ENCODE data around the gene CAPN9.

The CAPN9 gene

GRCh38 chr1:230826166-230826875 is 79.1 kb downstream of the CAPN9 start:
- FAIRE-seq (no peak), DNase-seq (ENCODE audit: insufficient read length, low spot score) (no peak)
- TF ChIP-seq POLR2AphosphoS5 (IDR thresholded peaks at IDR 0.05; ENCODE audit: low read depth, low read length) (no peak), SPI1 (IDR thresholded peaks at IDR 0.05; ENCODE audit: low read depth, low read length) (no peak), POU2F2 (IDR thresholded peaks at IDR 0.05; ENCODE audit: low read depth, low read length) (no peak), TAF1 (IDR thresholded peaks at IDR 0.05; ENCODE audit: low read depth, low read length) (no peak), PAX5 (IDR thresholded peaks at IDR 0.05; ENCODE audit: insufficient read depth, low read length, severe bottlenecking) (no peak), POLR2A (IDR thresholded peaks at IDR 0.05; ENCODE audit: low read depth, low read length) (no peak)

- DNase-seq (ENCODE audit: insufficient read length, low spot score) (no peak), FAIRE-seq (no peak)
- TF ChIP-seq POLR2AphosphoS5 (IDR thresholded peaks at IDR 0.05; ENCODE audit: low read depth, low read length) (no peak), TAF1 (IDR thresholded peaks at IDR 0.05; ENCODE audit: low read depth, low read length) (no peak), PAX5 (IDR thresholded peaks at IDR 0.05; ENCODE audit: insufficient read depth, low read length, severe bottlenecking) (no peak), POU2F2 (IDR thresholded peaks at IDR 0.05; ENCODE audit: low read depth, low read length) (no peak), SPI1 (IDR thresholded peaks at IDR 0.05; ENCODE audit: low read depth, low read length) (no peak), POLR2A (IDR thresholded peaks at IDR 0.05; ENCODE audit: low read depth, low read length) (no peak)
Measured at GRCh38 chr1:230827081-230827681, 80.0 kb downstream of the CAPN9 start.

GRCh38 chr1:230827801-230828200 is 80.6 kb downstream of the CAPN9 start:
- FAIRE-seq (no peak), DNase-seq (ENCODE audit: insufficient read length, low spot score) (no peak)
- TF ChIP-seq POLR2A (IDR thresholded peaks at IDR 0.05; ENCODE audit: low read depth, low read length) = no peak
- no peak for TF ChIP-seq POLR2AphosphoS5 (IDR thresholded peaks at IDR 0.05; ENCODE audit: low read depth, low read length)
- TF ChIP-seq SPI1 (IDR thresholded peaks at IDR 0.05; ENCODE audit: low read depth, low read length) = no peak
- TF ChIP-seq TAF1 (IDR thresholded peaks at IDR 0.05; ENCODE audit: low read depth, low read length) = no peak
- TF ChIP-seq POU2F2 (IDR thresholded peaks at IDR 0.05; ENCODE audit: low read depth, low read length) = no peak
- no peak for TF ChIP-seq PAX5 (IDR thresholded peaks at IDR 0.05; ENCODE audit: insufficient read depth, low read length, severe bottlenecking)

GRCh38 chr1:230828421-230828820 is 81.2 kb downstream of the CAPN9 start:
- no peak for DNase-seq (ENCODE audit: insufficient read length, low spot score)
- no peak for TF ChIP-seq POLR2A (IDR thresholded peaks at IDR 0.05; ENCODE audit: low read depth, low read length)
- no peak for TF ChIP-seq PAX5 (IDR thresholded peaks at IDR 0.05; ENCODE audit: insufficient read depth, low read length, severe bottlenecking)
- TF ChIP-seq TAF1 (IDR thresholded peaks at IDR 0.05; ENCODE audit: low read depth, low read length) = no peak
- TF ChIP-seq POLR2AphosphoS5 (IDR thresholded peaks at IDR 0.05; ENCODE audit: low read depth, low read length) = no peak
- no peak for TF ChIP-seq POU2F2 (IDR thresholded peaks at IDR 0.05; ENCODE audit: low read depth, low read length)
- no peak for TF ChIP-seq SPI1 (IDR thresholded peaks at IDR 0.05; ENCODE audit: low read depth, low read length)
- no peak for FAIRE-seq

- no peak for FAIRE-seq
- TF ChIP-seq POLR2AphosphoS5 (IDR thresholded peaks at IDR 0.05; ENCODE audit: low read depth, low read length) (no peak), POU2F2 (IDR thresholded peaks at IDR 0.05; ENCODE audit: low read depth, low read length) (no peak), SPI1 (IDR thresholded peaks at IDR 0.05; ENCODE audit: low read depth, low read length) (no peak), POLR2A (IDR thresholded peaks at IDR 0.05; ENCODE audit: low read depth, low read length) (no peak), TAF1 (IDR thresholded peaks at IDR 0.05; ENCODE audit: low read depth, low read length) (no peak), PAX5 (IDR thresholded peaks at IDR 0.05; ENCODE audit: insufficient read depth, low read length, severe bottlenecking) (no peak)
Measured at GRCh38 chr1:230831771-230832170, 84.6 kb downstream of the CAPN9 start.

GRCh38 chr1:230832476-230832875 is 85.3 kb downstream of the CAPN9 start:
- FAIRE-seq = no peak
- no peak for DNase-seq (ENCODE audit: insufficient read length, low spot score)
- TF ChIP-seq TAF1 (IDR thresholded peaks at IDR 0.05; ENCODE audit: low read depth, low read length) (no peak), POLR2A (IDR thresholded peaks at IDR 0.05; ENCODE audit: low read depth, low read length) (no peak), SPI1 (IDR thresholded peaks at IDR 0.05; ENCODE audit: low read depth, low read length) (no peak), POU2F2 (IDR thresholded peaks at IDR 0.05; ENCODE audit: low read depth, low read length) (no peak), POLR2AphosphoS5 (IDR thresholded peaks at IDR 0.05; ENCODE audit: low read depth, low read length) (no peak), PAX5 (IDR thresholded peaks at IDR 0.05; ENCODE audit: insufficient read depth, low read length, severe bottlenecking) (no peak)

More at GRCh38 chr1:230831771-230832170, 84.6 kb downstream of the CAPN9 start:
- no peak for DNase-seq (ENCODE audit: insufficient read length, low spot score)

GRCh38 chr1:230833511-230833910 is 86.3 kb downstream of the CAPN9 start:
- DNase-seq (ENCODE audit: insufficient read length, low spot score) (no peak), FAIRE-seq (no peak)
- TF ChIP-seq SPI1 (IDR thresholded peaks at IDR 0.05; ENCODE audit: low read depth, low read length) = no peak
- TF ChIP-seq TAF1 (IDR thresholded peaks at IDR 0.05; ENCODE audit: low read depth, low read length) = no peak
- no peak for TF ChIP-seq PAX5 (IDR thresholded peaks at IDR 0.05; ENCODE audit: insufficient read depth, low read length, severe bottlenecking)
- no peak for TF ChIP-seq POLR2A (IDR thresholded peaks at IDR 0.05; ENCODE audit: low read depth, low read length)
- no peak for TF ChIP-seq POLR2AphosphoS5 (IDR thresholded peaks at IDR 0.05; ENCODE audit: low read depth, low read length)
- no peak for TF ChIP-seq POU2F2 (IDR thresholded peaks at IDR 0.05; ENCODE audit: low read depth, low read length)

- FAIRE-seq = no peak
- TF ChIP-seq POLR2AphosphoS5 (IDR thresholded peaks at IDR 0.05; ENCODE audit: low read depth, low read length) (no peak), POLR2A (IDR thresholded peaks at IDR 0.05; ENCODE audit: low read depth, low read length) (no peak), SPI1 (IDR thresholded peaks at IDR 0.05; ENCODE audit: low read depth, low read length) (no peak), TAF1 (IDR thresholded peaks at IDR 0.05; ENCODE audit: low read depth, low read length) (no peak), POU2F2 (IDR thresholded peaks at IDR 0.05; ENCODE audit: low read depth, low read length) (no peak), PAX5 (IDR thresholded peaks at IDR 0.05; ENCODE audit: insufficient read depth, low read length, severe bottlenecking) (no peak)
Measured at GRCh38 chr1:230834292-230834691, 87.1 kb downstream of the CAPN9 start.

GRCh38 chr1:230836347-230836746 is 89.2 kb downstream of the CAPN9 start:
- no peak for DNase-seq (ENCODE audit: insufficient read length, low spot score)
- FAIRE-seq = no peak
- TF ChIP-seq POLR2AphosphoS5 (IDR thresholded peaks at IDR 0.05; ENCODE audit: low read depth, low read length) (no peak), TAF1 (IDR thresholded peaks at IDR 0.05; ENCODE audit: low read depth, low read length) (no peak), SPI1 (IDR thresholded peaks at IDR 0.05; ENCODE audit: low read depth, low read length) (no peak), POLR2A (IDR thresholded peaks at IDR 0.05; ENCODE audit: low read depth, low read length) (no peak), PAX5 (IDR thresholded peaks at IDR 0.05; ENCODE audit: insufficient read depth, low read length, severe bottlenecking) (no peak), POU2F2 (IDR thresholded peaks at IDR 0.05; ENCODE audit: low read depth, low read length) (no peak)

More at GRCh38 chr1:230834292-230834691, 87.1 kb downstream of the CAPN9 start:
- no peak for DNase-seq (ENCODE audit: insufficient read length, low spot score)

Data from GM12891 (cell line).